ENCODE measurements around the gene RFFL.
A peak's percentile ranks its signal among the peaks of the same experiment; 100 is the strongest.
"Not testable (repeated sequence)": the region's sequence is repeated elsewhere in the genome, so short reads cannot be mapped to it uniquely, and the experiment has no call there.

RFFL gene

DNA sequence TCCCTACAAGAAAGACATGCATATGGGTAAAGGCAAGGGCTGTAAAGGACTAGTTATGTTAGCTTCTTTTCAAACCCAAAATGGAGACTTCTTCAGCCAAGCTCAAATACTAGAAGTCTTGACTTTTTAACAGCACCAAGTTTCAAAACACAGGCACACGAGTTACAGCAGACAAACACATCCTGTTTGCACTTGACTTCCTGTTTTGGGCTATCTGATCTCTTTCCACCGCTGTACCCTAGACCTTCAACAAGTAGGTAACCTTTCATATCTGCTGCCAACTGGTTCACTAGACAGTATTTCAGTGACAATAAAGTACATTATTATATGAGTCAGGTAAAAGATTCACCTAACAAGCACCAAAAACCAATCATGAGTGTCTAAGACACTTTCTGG lies 12.3 kb downstream of the RFFL start:
- Histone ChIP-seq H3K4me3 (ENCODE audit: low read depth, low read length) (no peak overlapping the region), H3K27me3 (ENCODE audit: control insufficient read depth, insufficient read depth, low read length) (no peaks in the 10 kb centered on the region), H3K9ac (no peak overlapping the region), H3K4me2 (ENCODE audit: low read length) (peak overlapping the region; percentile 32), H3K27ac (peak overlapping the region; percentile 18), H2AFZ (peak overlapping the region; percentile 22), H3K36me3 (ENCODE audit: control insufficient read depth, insufficient read depth, low read length) (no peaks in the 10 kb centered on the region), H3K4me1 (peaks cover 30% of the 10 kb centered on the region), H3K79me2 (no peaks in the 10 kb centered on the region), H3K9me3 (ENCODE audit: control insufficient read depth, low read length) (no peaks in the 10 kb centered on the region)
- TF ChIP-seq, protein P1, sequence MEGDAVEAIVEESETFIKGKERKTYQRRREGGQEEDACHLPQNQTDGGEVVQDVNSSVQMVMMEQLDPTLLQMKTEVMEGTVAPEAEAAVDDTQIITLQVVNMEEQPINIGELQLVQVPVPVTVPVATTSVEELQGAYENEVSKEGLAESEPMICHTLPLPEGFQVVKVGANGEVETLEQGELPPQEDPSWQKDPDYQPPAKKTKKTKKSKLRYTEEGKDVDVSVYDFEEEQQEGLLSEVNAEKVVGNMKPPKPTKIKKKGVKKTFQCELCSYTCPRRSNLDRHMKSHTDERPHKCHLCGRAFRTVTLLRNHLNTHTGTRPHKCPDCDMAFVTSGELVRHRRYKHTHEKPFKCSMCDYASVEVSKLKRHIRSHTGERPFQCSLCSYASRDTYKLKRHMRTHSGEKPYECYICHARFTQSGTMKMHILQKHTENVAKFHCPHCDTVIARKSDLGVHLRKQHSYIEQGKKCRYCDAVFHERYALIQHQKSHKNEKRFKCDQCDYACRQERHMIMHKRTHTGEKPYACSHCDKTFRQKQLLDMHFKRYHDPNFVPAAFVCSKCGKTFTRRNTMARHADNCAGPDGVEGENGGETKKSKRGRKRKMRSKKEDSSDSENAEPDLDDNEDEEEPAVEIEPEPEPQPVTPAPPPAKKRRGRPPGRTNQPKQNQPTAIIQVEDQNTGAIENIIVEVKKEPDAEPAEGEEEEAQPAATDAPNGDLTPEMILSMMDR (IDR thresholded peaks at IDR 0.05), result no peak

DNA sequence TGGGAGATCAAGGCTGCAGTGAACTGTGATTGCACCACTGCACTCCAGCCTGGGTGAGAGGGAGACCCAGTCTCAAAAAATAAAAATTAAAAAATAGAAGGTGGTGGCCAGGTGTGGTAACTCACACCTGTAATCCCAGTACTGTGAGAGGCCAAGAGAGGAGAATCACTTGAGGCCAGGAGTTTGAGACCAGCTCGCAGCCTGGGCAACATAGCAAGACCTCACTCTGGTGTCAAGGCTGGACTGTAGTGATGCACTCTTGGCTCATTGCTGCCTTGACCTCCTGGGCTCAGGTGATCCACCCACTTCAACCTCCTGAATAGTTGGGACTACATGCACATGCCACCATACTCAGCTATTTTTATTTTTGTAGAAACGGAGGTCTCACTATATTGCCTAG lies 13.3 kb downstream of the RFFL start:
- H3K4me2 ChIP-seq (ENCODE audit: low read length), result no peak overlapping the region
- no peak overlapping the region for H3K27ac ChIP-seq
- TF ChIP-seq, protein P1 (IDR thresholded peaks at IDR 0.05), result no peak
- H2AFZ ChIP-seq, result no peak overlapping the region
- H3K36me3 ChIP-seq (ENCODE audit: control insufficient read depth, insufficient read depth, low read length), result no peaks in the 10 kb centered on the region
- no peak overlapping the region for H3K9ac ChIP-seq
- H3K4me1 ChIP-seq, result peaks cover 30% of the 10 kb centered on the region
- H3K79me2 ChIP-seq, result peaks cover under 1% of the 10 kb centered on the region
- no peaks in the 10 kb centered on the region for H3K27me3 ChIP-seq (ENCODE audit: control insufficient read depth, insufficient read depth, low read length)
- H3K4me3 ChIP-seq (ENCODE audit: low read depth, low read length), result no peak overlapping the region
- H3K9me3 ChIP-seq (ENCODE audit: control insufficient read depth, low read length), result no peaks in the 10 kb centered on the region

DNA sequence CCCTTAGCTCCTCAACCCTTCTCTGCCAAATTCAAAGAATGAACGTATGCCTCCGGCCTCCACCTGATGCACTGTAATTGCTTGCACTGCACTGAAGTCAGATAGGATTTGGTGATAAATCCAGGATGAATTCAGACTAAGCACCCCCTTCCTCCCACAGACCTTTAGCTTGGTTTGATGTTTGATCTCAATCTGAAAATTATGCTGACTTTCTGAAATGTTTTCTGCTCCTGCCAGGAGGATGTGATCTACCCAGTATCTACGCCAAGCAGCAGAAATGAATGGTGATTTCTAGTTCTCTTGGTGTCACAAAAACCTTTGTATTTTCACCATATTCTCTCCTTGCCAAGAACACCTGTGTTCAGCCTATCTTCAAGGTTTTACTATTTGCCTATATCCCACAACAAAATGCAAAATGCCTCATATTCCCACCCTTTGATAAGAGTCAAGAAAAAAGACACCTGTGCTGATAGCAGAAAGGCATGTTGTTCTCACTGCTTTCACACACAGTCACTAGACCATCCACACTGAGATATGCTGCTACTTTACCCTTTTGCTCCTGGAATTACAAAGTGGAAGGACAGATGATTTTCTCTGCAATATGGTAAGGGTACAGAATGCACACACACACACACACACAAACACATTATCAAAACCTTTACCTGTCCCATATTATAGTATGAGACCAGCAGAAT lies 14.7 kb downstream of the RFFL start:
- Histone ChIP-seq H3K27me3 (ENCODE audit: control insufficient read depth, insufficient read depth, low read length) (no peaks in the 10 kb centered on the region), H3K79me2 (peaks cover 6% of the 10 kb centered on the region), H3K9me3 (ENCODE audit: control insufficient read depth, low read length) (no peaks in the 10 kb centered on the region), H3K36me3 (ENCODE audit: control insufficient read depth, insufficient read depth, low read length) (no peaks in the 10 kb centered on the region), H3K27ac (no peak overlapping the region), H3K4me3 (ENCODE audit: low read depth, low read length) (no peak overlapping the region), H3K9ac (no peak overlapping the region), H3K4me2 (ENCODE audit: low read length) (peak overlapping the region; percentile 32), H2AFZ (no peak overlapping the region), H3K4me1 (peaks cover 30% of the 10 kb centered on the region)
- TF ChIP-seq, protein P1 (IDR thresholded peaks at IDR 0.05), result no peak

DNA sequence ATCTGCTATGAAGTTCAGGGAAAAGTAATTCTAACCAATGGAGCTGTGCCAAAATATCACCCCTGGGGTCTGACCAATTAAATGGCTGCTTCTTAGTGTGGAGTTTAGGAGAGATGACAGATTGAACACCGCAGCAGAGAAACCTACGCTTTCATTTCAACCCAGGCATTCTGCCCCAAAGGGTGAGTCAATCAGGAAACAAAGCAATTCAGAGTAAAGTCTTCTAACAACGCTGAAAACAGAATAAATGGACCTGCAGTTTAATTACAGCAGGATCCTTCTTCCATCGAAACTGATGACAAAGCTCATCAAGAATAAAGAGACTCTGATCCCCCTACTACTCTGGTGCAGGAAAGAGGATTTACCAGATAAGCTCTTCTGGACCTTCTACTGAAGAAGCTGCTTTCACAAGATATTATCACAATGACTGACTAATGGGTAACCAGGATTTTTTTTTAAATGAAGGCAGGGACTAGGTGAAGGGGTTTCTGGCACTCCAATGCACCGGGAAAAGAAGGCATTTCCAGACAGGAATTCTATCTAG lies 16.7 kb downstream of the RFFL start:
- Histone ChIP-seq H3K27me3 (ENCODE audit: control insufficient read depth, insufficient read depth, low read length) (no peaks in the 10 kb centered on the region), H3K27ac (no peak overlapping the region), H3K9ac (no peak overlapping the region), H2AFZ (no peak overlapping the region), H3K36me3 (ENCODE audit: control insufficient read depth, insufficient read depth, low read length) (no peaks in the 10 kb centered on the region), H3K4me1 (peaks cover 22% of the 10 kb centered on the region), H3K9me3 (ENCODE audit: control insufficient read depth, low read length) (no peaks in the 10 kb centered on the region), H3K4me2 (ENCODE audit: low read length) (no peak overlapping the region), H3K4me3 (ENCODE audit: low read depth, low read length) (peak overlapping the region; percentile 12), H3K79me2 (peaks cover 9% of the 10 kb centered on the region)
- TF ChIP-seq, protein P1 (IDR thresholded peaks at IDR 0.05), result no peak

DNA sequence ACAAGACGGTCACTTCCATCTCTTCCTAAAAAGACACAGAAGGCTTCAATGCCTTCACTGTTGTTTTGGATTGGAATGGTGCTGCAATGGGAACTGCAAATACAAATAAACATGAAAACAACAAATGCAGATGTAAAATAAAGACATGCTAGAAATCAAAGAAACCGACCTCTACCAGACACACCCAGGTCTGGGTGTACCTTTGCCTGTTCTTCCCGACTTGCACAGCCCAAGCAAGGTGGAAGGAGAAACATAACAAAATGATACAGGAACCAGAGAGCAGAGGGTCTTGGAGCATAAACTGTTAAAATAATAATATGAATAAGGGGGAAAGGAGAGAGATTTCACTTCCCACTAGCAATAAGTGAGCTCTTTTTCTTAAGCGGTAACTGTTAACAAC lies 17.3 kb downstream of the RFFL start:
- Histone ChIP-seq H3K4me2 (ENCODE audit: low read length) (no peak overlapping the region), H3K27me3 (ENCODE audit: control insufficient read depth, insufficient read depth, low read length) (no peaks in the 10 kb centered on the region), H3K4me1 (peaks cover 17% of the 10 kb centered on the region), H3K79me2 (peaks cover 9% of the 10 kb centered on the region), H3K9ac (no peak overlapping the region), H3K9me3 (ENCODE audit: control insufficient read depth, low read length) (no peaks in the 10 kb centered on the region), H3K4me3 (ENCODE audit: low read depth, low read length) (no peak overlapping the region), H3K27ac (no peak overlapping the region), H2AFZ (no peak overlapping the region), H3K36me3 (ENCODE audit: control insufficient read depth, insufficient read depth, low read length) (no peaks in the 10 kb centered on the region)
- TF ChIP-seq, protein P1 (IDR thresholded peaks at IDR 0.05), result no peak

DNA sequence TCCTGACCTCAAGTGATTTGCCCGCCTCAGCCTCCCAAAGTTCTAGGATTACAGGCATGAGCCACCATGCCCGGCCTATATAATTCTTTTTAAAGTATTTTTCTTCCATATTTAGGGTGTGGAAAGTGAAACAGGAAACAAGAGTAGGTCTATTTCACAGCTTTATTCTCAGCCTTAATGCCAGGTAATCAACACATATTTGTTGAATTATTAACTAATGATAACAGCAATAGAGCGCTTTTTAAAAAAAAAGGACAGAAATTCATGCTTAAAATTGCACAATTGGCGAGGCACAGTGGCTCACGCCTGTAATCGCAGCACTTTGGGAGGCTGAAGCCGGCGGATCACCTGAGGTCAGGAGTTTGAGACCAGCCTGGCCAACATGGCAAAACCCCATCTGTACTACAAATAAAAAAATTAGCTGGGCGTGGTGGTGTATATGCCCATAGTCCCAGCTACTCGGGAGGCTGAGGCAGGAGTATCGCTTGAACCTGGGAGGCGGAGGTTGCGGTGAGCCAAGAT lies 18.0 kb downstream of the RFFL start:
- not testable (repeated sequence) for H3K4me3 ChIP-seq (ENCODE audit: low read depth, low read length); H3K27me3 ChIP-seq (ENCODE audit: control insufficient read depth, insufficient read depth, low read length); H2AFZ ChIP-seq; H3K9ac ChIP-seq; H3K27ac ChIP-seq; H3K4me2 ChIP-seq (ENCODE audit: low read length); H3K9me3 ChIP-seq (ENCODE audit: control insufficient read depth, low read length); H3K36me3 ChIP-seq (ENCODE audit: control insufficient read depth, insufficient read depth, low read length)
- H3K79me2 ChIP-seq, result peaks cover 11% of the 10 kb centered on the region
- H3K4me1 ChIP-seq, result peaks cover 13% of the 10 kb centered on the region

Measured in parathyroid adenoma (tissue), 2 donors.